OCI-LY1 (cell line): ENCODE measurements around the gene RPN2.

ENCODE experiments used
- EZH2 ChIP-seq: fragments of 200-600 bp; sonication (generic), shearing (Covaris generic); IDR thresholded peaks from 2 replicates; pipeline ENCODE4 v1.8.0; 2017; ENCODE audit warnings: borderline replicate concordance, mixed run types, mild to moderate bottlenecking, antibody characterized with exemption, low read length, moderate library complexity, mixed read lengths
- TF ChIP-seq, protein P1 (sequence below): fragments of 200-600 bp; sonication (generic), shearing (Covaris generic); IDR thresholded peaks from 2 replicates; pipeline ENCODE4 v1.5.1; 2017; ENCODE audit warnings: mild to moderate bottlenecking, antibody characterized with exemption, low read length, moderate library complexity, mixed read lengths

DNA sequence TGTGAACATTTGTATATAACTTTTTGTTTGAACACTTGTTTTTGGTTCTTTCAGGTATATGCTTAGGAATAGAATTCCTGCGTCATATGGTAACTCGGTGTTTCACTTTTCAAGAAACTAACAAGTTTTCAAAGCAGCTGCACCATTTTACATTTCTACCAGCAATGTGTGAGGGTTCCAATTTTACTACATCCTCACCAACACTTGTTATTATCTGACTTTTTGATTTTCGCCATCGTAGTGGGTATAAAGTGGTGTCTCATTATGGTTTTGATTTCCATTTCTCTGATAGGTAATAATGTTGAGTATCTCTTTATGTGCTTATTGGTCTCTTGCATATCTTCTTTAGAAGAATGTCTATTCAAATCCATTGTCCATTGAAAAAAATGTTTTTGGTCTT, 39.8 kb downstream of the RPN2 start:
- TF ChIP-seq, protein P1, sequence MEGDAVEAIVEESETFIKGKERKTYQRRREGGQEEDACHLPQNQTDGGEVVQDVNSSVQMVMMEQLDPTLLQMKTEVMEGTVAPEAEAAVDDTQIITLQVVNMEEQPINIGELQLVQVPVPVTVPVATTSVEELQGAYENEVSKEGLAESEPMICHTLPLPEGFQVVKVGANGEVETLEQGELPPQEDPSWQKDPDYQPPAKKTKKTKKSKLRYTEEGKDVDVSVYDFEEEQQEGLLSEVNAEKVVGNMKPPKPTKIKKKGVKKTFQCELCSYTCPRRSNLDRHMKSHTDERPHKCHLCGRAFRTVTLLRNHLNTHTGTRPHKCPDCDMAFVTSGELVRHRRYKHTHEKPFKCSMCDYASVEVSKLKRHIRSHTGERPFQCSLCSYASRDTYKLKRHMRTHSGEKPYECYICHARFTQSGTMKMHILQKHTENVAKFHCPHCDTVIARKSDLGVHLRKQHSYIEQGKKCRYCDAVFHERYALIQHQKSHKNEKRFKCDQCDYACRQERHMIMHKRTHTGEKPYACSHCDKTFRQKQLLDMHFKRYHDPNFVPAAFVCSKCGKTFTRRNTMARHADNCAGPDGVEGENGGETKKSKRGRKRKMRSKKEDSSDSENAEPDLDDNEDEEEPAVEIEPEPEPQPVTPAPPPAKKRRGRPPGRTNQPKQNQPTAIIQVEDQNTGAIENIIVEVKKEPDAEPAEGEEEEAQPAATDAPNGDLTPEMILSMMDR = no peak
- TF ChIP-seq EZH2 = no peak
